Peyer's patch (tissue), 4 donors: ENCODE results near the gene RIGI. TPM values are rescaled to one million over a fixed set of nuclear protein-coding genes. Genes with fewer than 3 reads are reported as not detected.

Source experiments
- DNase-seq, 3 donors: peaks; one replicate each; pipeline ENCODE4 v3.0.0-alpha.2; 2017 to 2019
- H3K27ac ChIP-seq, 4 donors: fragments of 200-600 bp; sonication (generic); one replicate each; pipeline ENCODE4 v1.5.1; 2016 to 2019
- H3K27me3 ChIP-seq, 2 donors: fragments of 200-600 bp; sonication (generic); one replicate each; pipeline ENCODE4 v1.5.1; 2019
- H3K36me3 ChIP-seq, 3 donors: fragments of 200-600 bp; sonication (generic); one replicate each; pipeline ENCODE4 v1.5.1; 2016 to 2019
- H3K4me1 ChIP-seq, 4 donors: fragments of 200-600 bp; sonication (generic); one replicate each; pipeline ENCODE4 v1.5.1; 2016 to 2019
- H3K4me3 ChIP-seq, 4 donors: fragments of 200-600 bp; sonication (generic); 1 replicate in 3 of 4; 2 replicates in 1 of 4; pipeline ENCODE4 v1.5.1; 2016 to 2019; ENCODE audit warnings: mild to moderate bottlenecking in 1 of 4
- H3K9me3 ChIP-seq, 4 donors: fragments of 200-600 bp; sonication (generic); one replicate each; pipeline ENCODE4 v1.5.1; 2016 to 2019; ENCODE audit warnings: mild to moderate bottlenecking in 1 of 4
- POLR2A ChIP-seq, 2 donors: fragments of 450-650 bp; IDR thresholded peaks; one replicate each; pipeline ENCODE4 v1.5.1; 2017; ENCODE audit warnings: antibody characterized with exemption in 2 of 2, mild to moderate bottlenecking in 2 of 2, moderate library complexity in 2 of 2
- total RNA-seq, 4 donors: library from RNA; depleted of rRNA; stranded (reverse); fragments of >200 nt; gene quantifications; one replicate each; pipeline ENCODE4 v1.1.0, GENCODE V29; 2016
- TF ChIP-seq, protein P1 (sequence below), 6 experiments: fragments of 450-650 bp in 4 of 6; fragments of 200-600 bp in 2 of 6; sonication (generic) in 1 of 6; IDR thresholded peaks; one replicate each; pipeline ENCODE4 v1.5.1; 2017 to 2019; ENCODE audit warnings: antibody characterized with exemption in 6 of 6, mild to moderate bottlenecking in 3 of 6, moderate library complexity in 1 of 6

Gene RIGI
- total RNA-seq, 4 donors from 2014 or later, result 15.3 to 21.5 (median 17.7) TPM

- H3K4me3 ChIP-seq, result no peak overlapping the region
- no peak for DNase-seq
- H3K36me3 ChIP-seq, result peaks cover 0 to 25% (median 0%) of the 10 kb centered on the region in 3 donors
- no peak overlapping the region for H3K27ac ChIP-seq
- H3K4me1 ChIP-seq, result peaks cover 0 to 15% (median 3%) of the 10 kb centered on the region in 4 donors
- no peaks in the 10 kb centered on the region for H3K9me3 ChIP-seq
- no peaks in the 10 kb centered on the region for H3K27me3 ChIP-seq
- TF ChIP-seq POLR2A (IDR thresholded peaks at IDR 0.05), result no peak
- TF ChIP-seq, protein P1, sequence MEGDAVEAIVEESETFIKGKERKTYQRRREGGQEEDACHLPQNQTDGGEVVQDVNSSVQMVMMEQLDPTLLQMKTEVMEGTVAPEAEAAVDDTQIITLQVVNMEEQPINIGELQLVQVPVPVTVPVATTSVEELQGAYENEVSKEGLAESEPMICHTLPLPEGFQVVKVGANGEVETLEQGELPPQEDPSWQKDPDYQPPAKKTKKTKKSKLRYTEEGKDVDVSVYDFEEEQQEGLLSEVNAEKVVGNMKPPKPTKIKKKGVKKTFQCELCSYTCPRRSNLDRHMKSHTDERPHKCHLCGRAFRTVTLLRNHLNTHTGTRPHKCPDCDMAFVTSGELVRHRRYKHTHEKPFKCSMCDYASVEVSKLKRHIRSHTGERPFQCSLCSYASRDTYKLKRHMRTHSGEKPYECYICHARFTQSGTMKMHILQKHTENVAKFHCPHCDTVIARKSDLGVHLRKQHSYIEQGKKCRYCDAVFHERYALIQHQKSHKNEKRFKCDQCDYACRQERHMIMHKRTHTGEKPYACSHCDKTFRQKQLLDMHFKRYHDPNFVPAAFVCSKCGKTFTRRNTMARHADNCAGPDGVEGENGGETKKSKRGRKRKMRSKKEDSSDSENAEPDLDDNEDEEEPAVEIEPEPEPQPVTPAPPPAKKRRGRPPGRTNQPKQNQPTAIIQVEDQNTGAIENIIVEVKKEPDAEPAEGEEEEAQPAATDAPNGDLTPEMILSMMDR (IDR thresholded peaks at IDR 0.05), result no peak
These were observed 44.3 kb upstream of the RIGI start for GRCh38 chr9:32570262-32570661.

DNA sequence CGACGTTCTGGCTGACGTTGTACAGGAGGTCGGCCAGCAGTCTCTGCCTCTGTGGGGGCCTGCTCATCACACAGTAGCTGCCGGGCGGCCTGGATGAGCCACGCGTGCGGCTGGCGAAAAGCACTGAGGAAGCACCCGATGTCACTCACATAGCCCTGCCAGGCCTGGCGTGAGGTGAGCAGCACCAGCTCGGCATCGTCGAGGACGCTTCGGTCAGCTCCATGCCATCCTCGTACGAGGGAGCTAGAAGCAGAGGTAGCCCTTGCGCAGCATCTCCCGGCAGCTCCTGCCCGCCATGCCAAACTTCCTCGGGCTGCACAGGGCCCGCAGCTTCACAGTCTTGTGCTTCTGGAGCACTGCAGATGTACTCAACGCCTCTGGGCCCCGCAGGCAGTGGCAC is 40.8 kb upstream of the RIGI start:
- DNase-seq, result no peak
- H3K4me1 ChIP-seq, result peaks cover 0 to 11% (median 0%) of the 10 kb centered on the region in 4 donors
- H3K9me3 ChIP-seq, result no peaks in the 10 kb centered on the region
- H3K4me3 ChIP-seq, result no peak overlapping the region
- no peak for TF ChIP-seq POLR2A (IDR thresholded peaks at IDR 0.05)
- TF ChIP-seq, protein P1 (IDR thresholded peaks at IDR 0.05), result no peak
- no peak overlapping the region for H3K27ac ChIP-seq
- peaks cover 0 to 27% (median 0%) of the 10 kb centered on the region in 3 donors for H3K36me3 ChIP-seq
- H3K27me3 ChIP-seq, result no peaks in the 10 kb centered on the region

- no peaks in the 10 kb centered on the region for H3K9me3 ChIP-seq
- H3K36me3 ChIP-seq, result peaks cover 0 to 27% (median 0%) of the 10 kb centered on the region in 3 donors
- no peak overlapping the region for H3K4me3 ChIP-seq
- H3K4me1 ChIP-seq, result peaks cover 0 to 3% (median 0%) of the 10 kb centered on the region in 4 donors
- no peak for DNase-seq
- no peak overlapping the region for H3K27ac ChIP-seq
- TF ChIP-seq POLR2A (IDR thresholded peaks at IDR 0.05), result no peak
- TF ChIP-seq, protein P1 (IDR thresholded peaks at IDR 0.05), result no peak
- H3K27me3 ChIP-seq, result no peaks in the 10 kb centered on the region
These were observed 40.0 kb upstream of the RIGI start for GRCh38 chr9:32565967-32566366.

DNA sequence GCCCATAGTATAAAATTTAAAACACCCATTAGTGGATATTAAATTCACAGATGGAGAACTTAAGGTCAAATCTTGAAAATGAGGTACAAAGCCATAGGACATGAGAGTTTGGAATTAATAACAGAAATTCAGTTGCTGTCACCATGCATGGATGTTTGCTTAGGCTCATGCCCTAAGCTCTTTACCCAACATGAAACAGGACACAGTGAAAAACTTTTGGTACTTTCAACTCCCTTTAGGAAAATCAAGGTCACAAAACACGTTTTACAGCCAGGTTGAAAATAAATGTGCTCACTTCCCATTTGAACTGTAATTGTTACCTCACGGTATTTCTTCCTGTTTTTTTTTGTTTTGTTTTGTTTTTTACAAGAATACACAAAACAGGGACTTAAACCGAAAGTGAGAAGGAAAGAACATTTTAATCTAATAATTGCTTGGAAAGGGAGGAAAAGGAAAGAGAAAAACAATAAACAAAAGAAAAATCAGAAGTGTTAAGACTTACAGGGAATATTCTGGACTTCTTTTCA is 32.5 kb upstream of the RIGI start:
- H3K4me1 ChIP-seq, result no peaks in the 10 kb centered on the region
- TF ChIP-seq, protein P1 (IDR thresholded peaks at IDR 0.05), result no peak
- TF ChIP-seq POLR2A (IDR thresholded peaks at IDR 0.05), result no peak
- no peaks in the 10 kb centered on the region for H3K9me3 ChIP-seq
- H3K36me3 ChIP-seq, result no peaks in the 10 kb centered on the region
- H3K4me3 ChIP-seq, result no peak overlapping the region
- no peak overlapping the region for H3K27ac ChIP-seq
- no peak for DNase-seq
- H3K27me3 ChIP-seq, result no peaks in the 10 kb centered on the region

GRCh38 chr9:32554591-32554990 is 28.6 kb upstream of the RIGI start:
- no peak overlapping the region for H3K27ac ChIP-seq
- H3K4me3 ChIP-seq, result no peak overlapping the region
- TF ChIP-seq, protein P1 (IDR thresholded peaks at IDR 0.05), result no peak
- TF ChIP-seq POLR2A (IDR thresholded peaks at IDR 0.05), result no peak
- DNase-seq, result no peak
- H3K9me3 ChIP-seq, result no peaks in the 10 kb centered on the region
- H3K36me3 ChIP-seq, result no peaks in the 10 kb centered on the region
- H3K4me1 ChIP-seq, result peaks cover 0 to 16% (median 4%) of the 10 kb centered on the region in 4 donors
- H3K27me3 ChIP-seq, result no peaks in the 10 kb centered on the region

- Histone ChIP-seq H3K36me3 (no peaks in the 10 kb centered on the region), H3K27me3 (no peaks in the 10 kb centered on the region), H3K27ac (no peak overlapping the region), H3K9me3 (no peaks in the 10 kb centered on the region), H3K4me1 (peaks cover 0 to 21% (median 5%) of the 10 kb centered on the region in 4 donors), H3K4me3 (no peak overlapping the region)
- no peak for TF ChIP-seq POLR2A (IDR thresholded peaks at IDR 0.05)
- TF ChIP-seq, protein P1 (IDR thresholded peaks at IDR 0.05), result no peak
- no peak for DNase-seq
These were observed 28.1 kb upstream of the RIGI start for GRCh38 chr9:32554107-32554506.
